Frontal cortex (tissue), 4 donors: Measurements from ENCODE around the gene WDR37. TPM values are rescaled to one million over a fixed set of nuclear protein-coding genes. Genes with fewer than 3 reads are reported as not detected.
"Not testable (repeated sequence)": the region's sequence is repeated elsewhere in the genome, so short reads cannot be mapped to it uniquely, and the experiment has no call there.

Source experiments
- DNase-seq, 2 donors: peaks; one replicate each; pipeline ENCODE4 v3.0.0; 2012; ENCODE audit warnings: low spot score in 2 of 2
- FAIRE-seq: peaks from 2 replicates; lab custom pipeline; 2012; peaks lifted over from hg19 to GRCh38; lab: Jason Lieb, UNC
- total RNA-seq: library from RNA; depleted of rRNA; stranded (reverse); fragments of >200 nt; gene quantifications from one replicate; pipeline ENCODE4 v1.2.3, GENCODE V29; 2014
- donor health status: control.
- donor health status: control.
- donor health status: control.

WDR37 gene
- total RNA-seq, 1 donor from 2014 or later: 32.6 TPM

GRCh38 chr10:1100143-1100542 is 44.0 kb downstream of the WDR37 start:
- no peak for DNase-seq
- FAIRE-seq: no peak

DNA sequence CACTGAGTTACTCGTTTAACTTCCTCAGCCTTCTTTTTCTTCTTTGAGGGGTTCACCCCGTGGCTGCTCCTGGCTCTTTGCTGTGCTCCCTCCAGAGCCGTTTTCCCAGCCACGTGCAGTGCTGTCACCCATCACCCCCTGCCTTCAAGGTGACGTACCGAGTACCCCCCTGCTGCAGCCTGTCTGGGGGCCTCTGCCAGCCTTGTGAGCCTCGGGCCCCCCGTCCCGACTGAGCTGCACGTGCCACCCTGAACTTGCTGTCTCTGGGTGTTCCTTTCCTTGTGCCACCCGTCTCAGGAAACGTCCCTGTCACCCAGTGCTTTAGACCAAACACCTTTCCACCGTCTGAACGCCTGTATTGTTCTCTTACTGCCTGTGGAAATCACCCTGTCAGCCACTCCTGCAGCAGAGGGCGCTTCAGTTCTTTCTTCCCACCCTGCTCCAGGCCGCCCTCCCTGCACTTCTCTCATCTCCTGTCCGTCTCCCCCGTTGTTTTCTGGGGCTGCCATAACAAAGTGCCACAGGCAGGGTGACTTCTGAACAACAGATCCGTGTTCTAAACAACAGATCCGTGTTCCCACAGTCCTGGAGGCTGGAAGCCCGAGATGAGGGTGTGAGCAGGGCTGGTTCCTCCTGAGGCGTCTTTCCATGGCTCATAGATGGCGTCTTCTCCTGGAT is 44.6 kb downstream of the WDR37 start:
- DNase-seq: no peak
- FAIRE-seq: no peak

GRCh38 chr10:1101946-1102345 is 45.8 kb downstream of the WDR37 start:
- FAIRE-seq: no peak
- DNase-seq: no peak

GRCh38 chr10:1102416-1102815 is 46.2 kb downstream of the WDR37 start:
- no peak for FAIRE-seq
- DNase-seq: no peak

DNA sequence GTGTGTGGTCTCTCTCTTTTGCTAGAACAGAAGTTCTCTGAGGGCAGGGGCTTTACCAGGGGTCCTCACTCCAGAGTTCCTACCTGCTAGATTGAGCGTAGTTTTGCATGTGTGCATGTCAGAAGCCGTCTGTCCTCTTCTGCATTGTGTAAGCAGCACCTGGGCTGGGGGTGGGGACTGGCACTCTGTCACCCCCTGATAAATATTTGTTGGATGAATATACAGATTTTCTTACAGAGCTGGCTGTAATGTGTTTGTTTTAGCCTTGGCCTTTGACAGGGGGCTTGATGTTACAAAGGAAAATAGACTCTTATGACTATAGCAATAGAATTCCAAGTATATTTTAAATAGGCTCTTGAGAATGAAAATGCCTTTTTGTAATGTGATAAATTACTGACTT is 46.6 kb downstream of the WDR37 start:
- FAIRE-seq (no peak), DNase-seq (no peak)

DNA sequence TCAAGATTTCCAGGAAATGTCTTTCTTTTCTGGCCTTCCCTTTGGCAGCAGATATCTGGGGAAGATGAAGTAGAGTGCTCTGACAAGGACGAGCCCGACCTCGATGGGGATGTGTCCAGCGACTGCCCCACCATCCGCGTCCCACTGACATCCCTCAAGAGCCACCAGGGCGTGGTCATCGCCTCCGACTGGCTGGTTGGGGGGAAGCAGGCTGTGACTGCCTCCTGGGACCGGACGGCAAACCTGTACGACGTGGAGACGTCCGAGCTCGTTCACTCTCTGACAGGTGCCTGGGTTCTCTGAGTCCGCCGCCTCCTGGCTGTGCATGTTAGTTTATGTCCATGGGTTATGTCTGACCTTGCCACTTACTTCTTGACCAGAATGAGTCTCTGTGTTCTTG is 47.4 kb downstream of the WDR37 start:
- FAIRE-seq (no peak), DNase-seq (no peak)

DNA sequence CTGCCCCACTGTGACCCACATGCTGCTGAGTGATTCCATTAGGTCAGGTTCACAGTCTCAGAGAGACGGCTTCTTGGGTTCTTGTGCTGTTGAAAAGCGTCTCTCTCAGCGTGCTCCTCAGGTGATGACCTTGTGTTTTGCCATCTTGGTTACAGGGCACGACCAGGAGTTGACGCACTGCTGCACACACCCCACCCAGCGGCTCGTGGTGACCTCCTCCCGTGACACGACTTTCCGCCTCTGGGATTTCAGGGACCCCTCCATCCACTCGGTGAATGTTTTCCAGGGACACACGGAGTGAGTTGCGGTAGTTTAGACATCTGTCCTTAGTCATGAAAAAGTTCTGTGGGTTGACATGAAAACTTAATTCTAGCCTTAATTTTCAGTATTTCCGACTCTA is 48.8 kb downstream of the WDR37 start:
- no peak for DNase-seq
- FAIRE-seq: no peak

- FAIRE-seq: no peak
- no peak for DNase-seq
Measured at GRCh38 chr10:1107004-1107403, 50.8 kb downstream of the WDR37 start.

GRCh38 chr10:1107679-1108078 is 51.5 kb downstream of the WDR37 start:
- FAIRE-seq (no peak), DNase-seq (no peak)

DNA sequence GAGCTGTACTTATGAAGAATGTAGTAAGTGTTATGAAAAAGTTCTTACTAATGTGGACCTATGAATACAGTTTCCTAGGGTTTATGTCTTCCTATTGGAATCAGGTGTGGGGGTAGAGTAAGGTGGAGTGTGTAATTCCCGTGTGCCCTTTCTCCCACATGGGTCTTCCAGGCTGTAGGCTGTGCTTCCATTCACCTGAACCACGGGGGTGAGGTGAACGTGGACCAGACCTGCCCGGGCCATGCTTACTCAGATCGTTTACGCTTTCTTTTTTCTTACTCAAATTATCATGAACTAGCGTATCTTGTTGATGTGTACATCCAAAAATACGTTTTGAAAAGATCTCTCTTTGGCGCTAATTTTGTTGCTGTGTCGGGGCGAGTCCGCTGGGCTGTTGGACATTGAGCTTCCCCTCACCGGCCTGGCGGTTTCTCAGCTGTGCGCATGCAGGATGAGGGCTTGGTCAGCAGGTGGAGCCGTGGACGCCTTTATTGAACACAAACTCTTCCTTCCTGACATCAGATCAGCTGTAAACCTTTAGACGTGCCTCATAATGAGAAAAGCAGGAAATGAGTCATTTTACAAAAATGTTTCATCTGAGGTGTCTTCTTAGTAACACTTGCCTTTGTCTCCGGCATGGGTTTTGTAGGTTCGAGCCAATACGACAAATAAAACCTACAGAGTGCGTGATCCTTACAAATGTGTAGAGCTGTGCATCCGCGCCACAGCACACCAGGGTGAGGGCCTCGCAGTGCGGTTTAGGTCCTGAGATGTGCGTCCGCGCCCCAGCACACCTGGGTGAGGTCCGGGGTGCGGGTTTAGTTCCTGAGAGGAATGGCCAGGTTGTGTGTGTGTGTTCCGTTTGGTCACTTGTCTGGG is 53.8 kb downstream of the WDR37 start:
- FAIRE-seq (no peak), DNase-seq (peak; percentile 43 to 70)

DNA sequence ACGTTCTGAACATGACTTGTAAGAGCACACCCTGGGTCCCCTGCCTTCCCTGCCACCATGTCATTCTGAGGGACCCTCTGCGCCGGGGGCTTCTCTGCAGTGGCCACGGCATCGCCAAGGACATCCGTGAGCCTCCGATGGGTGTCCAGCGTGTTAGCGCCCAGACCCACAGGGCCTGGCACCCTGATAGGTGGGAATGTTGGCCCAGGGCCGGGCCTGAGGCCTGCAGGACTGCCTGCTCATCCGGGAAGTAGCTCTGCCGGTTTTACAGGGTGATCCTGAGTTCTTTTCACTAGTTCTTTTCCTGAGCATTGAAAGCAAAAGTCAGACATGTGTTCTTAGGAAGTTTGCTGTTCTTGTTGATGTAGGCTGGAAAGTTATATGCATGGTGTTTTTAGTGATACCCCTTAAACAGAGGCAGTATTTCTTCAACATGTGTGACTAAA is 54.5 kb downstream of the WDR37 start:
- DNase-seq (no peak), FAIRE-seq (no peak)

GRCh38 chr10:1114315-1114714 is 58.1 kb downstream of the WDR37 start:
- FAIRE-seq (no peak), DNase-seq (no peak)

GRCh38 chr10:1114719-1115606 is 58.8 kb downstream of the WDR37 start:
- DNase-seq (no peak), FAIRE-seq (no peak)

GRCh38 chr10:1115607-1115955 is 59.4 kb downstream of the WDR37 start:
- no peak for DNase-seq
- no peak for FAIRE-seq

DNA sequence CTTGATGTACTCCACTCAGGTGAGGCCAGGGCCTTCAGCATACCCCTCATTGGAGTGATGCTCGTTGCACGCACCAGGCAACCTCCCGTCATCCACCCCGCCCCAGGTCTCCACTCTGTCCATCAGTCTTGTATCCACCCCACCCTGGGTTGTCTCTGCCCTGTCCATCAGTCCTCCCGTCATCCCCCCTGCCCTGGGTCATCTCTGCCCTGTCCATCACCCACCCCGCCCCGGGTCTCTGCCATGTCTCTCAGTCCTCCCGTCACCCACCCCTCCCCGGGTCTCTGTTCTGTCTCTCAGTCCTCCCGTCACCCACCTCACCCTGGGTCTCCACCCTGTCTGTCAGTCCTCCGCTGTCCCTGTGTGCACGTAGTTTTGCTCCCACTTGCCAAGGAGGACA is 59.9 kb downstream of the WDR37 start:
- FAIRE-seq (no peak), DNase-seq (no peak)

DNA sequence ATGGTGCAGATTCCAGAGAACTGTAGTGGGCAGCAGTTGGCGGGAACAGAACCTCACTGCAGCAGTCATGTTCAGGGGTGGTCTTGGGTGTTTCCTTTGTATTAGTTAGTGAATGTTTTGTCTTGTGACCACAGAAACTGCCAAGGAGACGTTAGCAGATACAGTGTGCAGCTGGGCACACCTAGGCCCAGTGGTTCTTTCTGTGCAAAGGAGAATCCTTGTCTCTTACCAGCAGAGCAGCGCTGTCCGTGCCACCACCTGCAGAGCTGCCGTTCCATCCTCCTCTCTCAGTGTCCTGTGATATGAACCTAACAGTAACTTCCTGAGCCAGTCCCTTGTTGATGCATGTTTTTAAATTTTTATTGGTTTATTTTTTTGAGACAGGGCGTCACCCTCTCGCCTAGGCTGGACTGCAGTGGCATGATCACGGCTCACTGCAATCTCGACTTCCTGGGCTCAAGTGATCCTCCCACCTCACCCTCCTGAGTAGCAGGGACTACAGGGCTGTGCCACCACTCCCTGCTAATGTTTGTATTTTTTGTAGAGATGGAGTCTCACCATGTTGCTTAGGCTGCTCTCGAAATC is 60.6 kb downstream of the WDR37 start:
- FAIRE-seq (no peak), DNase-seq (no peak)

DNA sequence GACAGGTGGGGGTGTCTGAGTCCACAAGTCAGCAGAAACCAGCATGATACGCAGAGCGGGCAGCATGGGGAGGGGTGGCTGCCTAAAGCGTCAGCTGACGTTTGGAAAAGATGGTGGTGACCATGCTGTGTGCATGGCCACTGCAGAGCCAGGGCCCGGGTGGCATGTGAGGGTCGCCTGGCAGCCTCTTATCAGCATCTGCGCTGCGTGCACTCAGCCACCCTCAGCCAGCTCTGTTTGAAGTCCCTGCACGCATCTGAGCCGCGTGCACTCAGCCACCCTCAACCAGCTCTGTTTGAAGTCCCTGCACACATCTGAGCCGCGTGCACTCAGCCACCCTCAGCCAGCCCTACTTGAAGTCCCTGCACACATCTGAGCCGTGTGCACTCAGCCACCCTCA is 61.5 kb downstream of the WDR37 start:
- FAIRE-seq (no peak), DNase-seq (no peak)

- DNase-seq, FAIRE-seq: not testable (repeated sequence)
Measured at GRCh38 chr10:1118318-1118717, 62.1 kb downstream of the WDR37 start.

DNA sequence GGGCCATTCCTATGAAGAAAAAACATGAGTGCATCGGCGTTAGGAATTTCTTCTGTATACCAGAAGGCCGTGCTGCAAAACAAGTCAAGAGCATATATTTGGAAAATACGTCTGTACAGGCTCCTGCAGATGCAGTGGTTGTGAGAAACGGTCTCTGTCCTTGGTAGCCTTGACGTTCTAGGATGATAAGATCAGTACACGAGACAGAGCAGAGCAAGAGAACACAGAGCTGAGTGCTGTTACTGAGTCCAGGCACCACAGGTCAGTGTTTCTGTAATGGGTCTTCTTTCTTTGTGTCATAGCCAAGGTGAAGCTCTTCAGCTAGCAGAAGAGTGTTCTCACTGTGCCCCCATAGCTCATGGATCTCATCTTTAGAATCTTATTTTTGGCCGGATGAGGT is 62.8 kb downstream of the WDR37 start:
- no peak for DNase-seq
- no peak for FAIRE-seq

GRCh38 chr10:1119501-1119900 is 63.3 kb downstream of the WDR37 start:
- DNase-seq: no peak
- FAIRE-seq: no peak
